ENCODE results near the gene MAPK8. TPM values are rescaled to one million over a fixed set of nuclear protein-coding genes. Genes with fewer than 3 reads are reported as not detected.
A peak's percentile ranks its signal among the peaks of the same experiment; 100 is the strongest.

Gene MAPK8
- total and polyA plus RNA-seq, 9 of the 15 experiments (the other 6 are each of a cell fraction or from before 2014, with no cell fraction given), result 6.4 to 159 (median 71.0) TPM

GRCh38 chr10:48480397-48481374 is 174.2 kb downstream of the MAPK8 start (continued):
- no peak for TF ChIP-seq ZBTB5 (IDR thresholded peaks at IDR 0.05)
- TF ChIP-seq NR2F6 (CRISPR knock-in tag; IDR thresholded peaks at IDR 0.05), result no peak
- no peak for TF ChIP-seq MYBL2 (IDR thresholded peaks at IDR 0.05; ENCODE audit: low read depth)
- TF ChIP-seq MYBL2 (CRISPR knock-in tag; IDR thresholded peaks at IDR 0.05; ENCODE audit: borderline replicate concordance), result no peak
- no peak for TF ChIP-seq KAT7 (CRISPR knock-in tag; IDR thresholded peaks at IDR 0.05; ENCODE audit: borderline replicate concordance)
- TF ChIP-seq SRF (CRISPR knock-in tag; IDR thresholded peaks at IDR 0.05), result no peak
- no peak for TF ChIP-seq ZBTB1 (CRISPR knock-in tag; IDR thresholded peaks at IDR 0.05; ENCODE audit: borderline replicate concordance, low read depth)
- TF ChIP-seq ZNF609 (CRISPR knock-in tag; IDR thresholded peaks at IDR 0.05; ENCODE audit: borderline replicate concordance), result no peak
- peak; percentile 76; the same call in 1 of the 2 replicates for TF ChIP-seq RNF2 (IDR thresholded peaks at IDR 0.05)
- no peak for TF ChIP-seq ZNF407 (IDR thresholded peaks at IDR 0.05; ENCODE audit: low read depth)
- no peak for TF ChIP-seq ZNF133 (CRISPR knock-in tag; IDR thresholded peaks at IDR 0.05)

Data from K562 (cell line).